ENCODE measurements around the gene NIPBL.

NIPBL gene

GRCh38 chr5:36988396-36988795 lies 111.8 kb downstream of the NIPBL start:
- TF ChIP-seq NFIC (IDR thresholded peaks at IDR 0.05) (no peak), ZBTB7A (IDR thresholded peaks at IDR 0.05; ENCODE audit: low read depth) (no peak), REST (IDR thresholded peaks at IDR 0.05; ENCODE audit: low read depth) (no peak), CEBPB (IDR thresholded peaks at IDR 0.05) (no peak), TEAD4 (IDR thresholded peaks at IDR 0.05) (no peak), TAF1 (IDR thresholded peaks at IDR 0.05; ENCODE audit: low read depth) (no peak), EP300 (IDR thresholded peaks at IDR 0.05; ENCODE audit: borderline replicate concordance) (no peak), FOXM1 (IDR thresholded peaks at IDR 0.05; ENCODE audit: borderline replicate concordance, low read depth) (no peak), RAD21 (IDR thresholded peaks at IDR 0.05; ENCODE audit: low read depth) (no peak), YY1 (IDR thresholded peaks at IDR 0.05; ENCODE audit: low read depth) (no peak), EGR1 (IDR thresholded peaks at IDR 0.05) (no peak), TCF12 (IDR thresholded peaks at IDR 0.05; ENCODE audit: low read depth) (no peak), CREB1 (IDR thresholded peaks at IDR 0.05; ENCODE audit: low read depth) (no peak)
- TF ChIP-seq, protein P1, sequence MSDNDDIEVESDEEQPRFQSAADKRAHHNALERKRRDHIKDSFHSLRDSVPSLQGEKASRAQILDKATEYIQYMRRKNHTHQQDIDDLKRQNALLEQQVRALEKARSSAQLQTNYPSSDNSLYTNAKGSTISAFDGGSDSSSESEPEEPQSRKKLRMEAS (IDR thresholded peaks at IDR 0.05): no peak
- TF ChIP-seq, protein P2, sequence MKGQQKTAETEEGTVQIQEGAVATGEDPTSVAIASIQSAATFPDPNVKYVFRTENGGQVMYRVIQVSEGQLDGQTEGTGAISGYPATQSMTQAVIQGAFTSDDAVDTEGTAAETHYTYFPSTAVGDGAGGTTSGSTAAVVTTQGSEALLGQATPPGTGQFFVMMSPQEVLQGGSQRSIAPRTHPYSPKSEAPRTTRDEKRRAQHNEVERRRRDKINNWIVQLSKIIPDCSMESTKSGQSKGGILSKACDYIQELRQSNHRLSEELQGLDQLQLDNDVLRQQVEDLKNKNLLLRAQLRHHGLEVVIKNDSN (IDR thresholded peaks at IDR 0.05): no peak

DNA sequence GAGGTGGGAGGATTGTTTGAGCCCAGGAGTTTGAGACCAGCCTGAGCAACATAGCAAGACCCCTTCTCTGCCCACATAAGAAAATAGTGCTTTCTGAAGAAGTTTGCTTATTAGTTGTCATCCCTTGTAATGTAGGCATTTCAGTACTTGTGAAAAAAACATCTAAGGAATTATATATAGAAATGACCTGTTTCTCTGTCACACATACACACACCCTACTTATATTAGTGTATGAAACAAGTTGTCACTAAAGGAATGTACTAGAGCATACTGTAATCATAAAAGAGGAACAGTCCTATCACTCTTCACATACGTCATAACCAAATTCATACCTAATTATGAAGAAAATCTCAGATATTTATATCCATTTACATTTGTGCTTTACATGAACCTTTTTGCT lies 122.0 kb downstream of the NIPBL start:
- TF ChIP-seq CREB1 (IDR thresholded peaks at IDR 0.05; ENCODE audit: low read depth) (no peak), YY1 (IDR thresholded peaks at IDR 0.05; ENCODE audit: low read depth) (no peak), EP300 (IDR thresholded peaks at IDR 0.05; ENCODE audit: borderline replicate concordance) (no peak), FOXM1 (IDR thresholded peaks at IDR 0.05; ENCODE audit: borderline replicate concordance, low read depth) (no peak), RAD21 (IDR thresholded peaks at IDR 0.05; ENCODE audit: low read depth) (no peak), CEBPB (IDR thresholded peaks at IDR 0.05) (no peak), EGR1 (IDR thresholded peaks at IDR 0.05) (no peak), TAF1 (IDR thresholded peaks at IDR 0.05; ENCODE audit: low read depth) (no peak)
- TF ChIP-seq, protein P1 (IDR thresholded peaks at IDR 0.05): no peak
- TF ChIP-seq, protein P2 (IDR thresholded peaks at IDR 0.05): no peak

- TF ChIP-seq REST (IDR thresholded peaks at IDR 0.05; ENCODE audit: low read depth): no peak
- no peak for TF ChIP-seq CEBPB (IDR thresholded peaks at IDR 0.05)
- TF ChIP-seq ZBTB7A (IDR thresholded peaks at IDR 0.05; ENCODE audit: low read depth): no peak
- TF ChIP-seq NFIC (IDR thresholded peaks at IDR 0.05): no peak
- no peak for TF ChIP-seq FOXM1 (IDR thresholded peaks at IDR 0.05; ENCODE audit: borderline replicate concordance, low read depth)
- TF ChIP-seq, protein P2 (IDR thresholded peaks at IDR 0.05): no peak
- no peak for TF ChIP-seq TCF12 (IDR thresholded peaks at IDR 0.05; ENCODE audit: low read depth)
- no peak for TF ChIP-seq CREB1 (IDR thresholded peaks at IDR 0.05; ENCODE audit: low read depth)
- TF ChIP-seq RAD21 (IDR thresholded peaks at IDR 0.05; ENCODE audit: low read depth): no peak
- no peak for TF ChIP-seq TEAD4 (IDR thresholded peaks at IDR 0.05)
- no peak for TF ChIP-seq YY1 (IDR thresholded peaks at IDR 0.05; ENCODE audit: low read depth)
- no peak for TF ChIP-seq TAF1 (IDR thresholded peaks at IDR 0.05; ENCODE audit: low read depth)
Observed at GRCh38 chr5:37002176-37002751, 125.7 kb downstream of the NIPBL start.

DNA sequence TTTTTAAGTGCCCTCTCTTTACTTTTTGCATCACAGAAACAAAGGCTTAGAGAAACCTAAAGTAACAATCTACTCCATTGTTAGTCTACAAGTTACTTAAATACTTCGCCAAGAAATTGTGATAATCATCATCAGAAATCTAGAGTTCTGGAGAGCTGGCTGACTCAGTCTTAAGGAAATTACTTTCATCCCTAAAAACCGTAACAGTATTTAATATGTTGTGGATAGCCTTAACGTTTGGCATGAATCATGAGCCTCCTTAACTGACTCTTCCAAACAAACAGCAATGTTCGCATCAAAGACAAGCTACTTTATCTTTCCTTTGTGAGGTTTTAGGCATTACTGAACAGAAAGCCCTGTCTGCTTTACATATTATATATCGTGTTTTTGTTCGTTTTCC lies 128.7 kb downstream of the NIPBL start:
- TF ChIP-seq TCF12 (IDR thresholded peaks at IDR 0.05; ENCODE audit: low read depth) (no peak), YY1 (IDR thresholded peaks at IDR 0.05; ENCODE audit: low read depth) (no peak), EGR1 (IDR thresholded peaks at IDR 0.05) (no peak), NFIC (IDR thresholded peaks at IDR 0.05) (no peak), ZBTB7A (IDR thresholded peaks at IDR 0.05; ENCODE audit: low read depth) (no peak), TEAD4 (IDR thresholded peaks at IDR 0.05) (no peak), REST (IDR thresholded peaks at IDR 0.05; ENCODE audit: low read depth) (no peak), FOXM1 (IDR thresholded peaks at IDR 0.05; ENCODE audit: borderline replicate concordance, low read depth) (no peak), EP300 (IDR thresholded peaks at IDR 0.05; ENCODE audit: borderline replicate concordance) (no peak), CEBPB (IDR thresholded peaks at IDR 0.05) (no peak), TAF1 (IDR thresholded peaks at IDR 0.05; ENCODE audit: low read depth) (no peak), RAD21 (IDR thresholded peaks at IDR 0.05; ENCODE audit: low read depth) (no peak), CREB1 (IDR thresholded peaks at IDR 0.05; ENCODE audit: low read depth) (no peak)
- TF ChIP-seq, protein P2 (IDR thresholded peaks at IDR 0.05): no peak
- TF ChIP-seq, protein P1 (IDR thresholded peaks at IDR 0.05): no peak
